ENCODE results near the gene PLCB1. TPM values are rescaled to one million over a fixed set of nuclear protein-coding genes. Genes with fewer than 3 reads are reported as not detected.

Gene PLCB1
- total and polyA plus RNA-seq, 2 experiments from 2014 or later, result 14.9 to 20.7 TPM

DNA sequence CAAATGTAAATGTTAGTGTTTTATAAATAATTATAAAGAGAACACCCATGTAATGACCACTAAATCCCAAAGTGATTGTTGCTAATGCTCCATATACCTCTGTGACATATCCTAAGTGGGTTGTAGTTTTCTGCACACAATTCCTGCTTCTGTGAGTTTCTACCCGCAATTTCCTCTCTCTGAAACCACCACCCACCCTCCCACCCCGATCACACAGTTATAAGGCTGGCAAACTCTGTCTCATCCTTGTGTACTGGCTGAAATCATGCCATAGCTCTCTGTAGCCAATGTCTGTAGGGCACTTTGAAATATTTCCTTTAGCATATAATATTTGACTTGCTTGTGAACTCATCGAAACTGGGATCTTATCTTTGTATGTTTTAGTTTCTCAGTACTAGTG lies 236.6 kb downstream of the PLCB1 start:
- ATAC-seq (no peak), DNase-seq (ENCODE audit: low spot score) (no peak)
- no peaks in the 10 kb centered on the region for H3K4me1 ChIP-seq (ENCODE audit: insufficient read depth)
- H3K4me2 ChIP-seq, result no peak overlapping the region
- H3K79me2 ChIP-seq (replicated peaks; ENCODE audit: insufficient read depth), result no peaks in the 10 kb centered on the region
- TF ChIP-seq CREB1 (CRISPR knock-in tag; IDR thresholded peaks at IDR 0.05; ENCODE audit: low read depth) (no peak), JUNB (IDR thresholded peaks at IDR 0.05; ENCODE audit: unreplicated experiment) (no peak), STAT1 (IDR thresholded peaks at IDR 0.05; ENCODE audit: unreplicated experiment) (no peak), POLR2AphosphoS5 (IDR thresholded peaks at IDR 0.05; ENCODE audit: low read depth) (no peak), ZNF114 (CRISPR knock-in tag; IDR thresholded peaks at IDR 0.05) (no peak), EZH2phosphoT487 (IDR thresholded peaks at IDR 0.05; ENCODE audit: unreplicated experiment) (no peak), EZH2 (IDR thresholded peaks at IDR 0.05; ENCODE audit: low read depth, unreplicated experiment) (no peak), ZNF331 (CRISPR knock-in tag; IDR thresholded peaks at IDR 0.05; ENCODE audit: low read depth) (no peak), NANOG (IDR thresholded peaks at IDR 0.05; ENCODE audit: borderline replicate concordance) (no peak)
- TF ChIP-seq, protein P1, sequence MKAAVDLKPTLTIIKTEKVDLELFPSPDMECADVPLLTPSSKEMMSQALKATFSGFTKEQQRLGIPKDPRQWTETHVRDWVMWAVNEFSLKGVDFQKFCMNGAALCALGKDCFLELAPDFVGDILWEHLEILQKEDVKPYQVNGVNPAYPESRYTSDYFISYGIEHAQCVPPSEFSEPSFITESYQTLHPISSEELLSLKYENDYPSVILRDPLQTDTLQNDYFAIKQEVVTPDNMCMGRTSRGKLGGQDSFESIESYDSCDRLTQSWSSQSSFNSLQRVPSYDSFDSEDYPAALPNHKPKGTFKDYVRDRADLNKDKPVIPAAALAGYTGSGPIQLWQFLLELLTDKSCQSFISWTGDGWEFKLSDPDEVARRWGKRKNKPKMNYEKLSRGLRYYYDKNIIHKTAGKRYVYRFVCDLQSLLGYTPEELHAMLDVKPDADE (IDR thresholded peaks at IDR 0.05), result no peak
- TF ChIP-seq, protein P2, sequence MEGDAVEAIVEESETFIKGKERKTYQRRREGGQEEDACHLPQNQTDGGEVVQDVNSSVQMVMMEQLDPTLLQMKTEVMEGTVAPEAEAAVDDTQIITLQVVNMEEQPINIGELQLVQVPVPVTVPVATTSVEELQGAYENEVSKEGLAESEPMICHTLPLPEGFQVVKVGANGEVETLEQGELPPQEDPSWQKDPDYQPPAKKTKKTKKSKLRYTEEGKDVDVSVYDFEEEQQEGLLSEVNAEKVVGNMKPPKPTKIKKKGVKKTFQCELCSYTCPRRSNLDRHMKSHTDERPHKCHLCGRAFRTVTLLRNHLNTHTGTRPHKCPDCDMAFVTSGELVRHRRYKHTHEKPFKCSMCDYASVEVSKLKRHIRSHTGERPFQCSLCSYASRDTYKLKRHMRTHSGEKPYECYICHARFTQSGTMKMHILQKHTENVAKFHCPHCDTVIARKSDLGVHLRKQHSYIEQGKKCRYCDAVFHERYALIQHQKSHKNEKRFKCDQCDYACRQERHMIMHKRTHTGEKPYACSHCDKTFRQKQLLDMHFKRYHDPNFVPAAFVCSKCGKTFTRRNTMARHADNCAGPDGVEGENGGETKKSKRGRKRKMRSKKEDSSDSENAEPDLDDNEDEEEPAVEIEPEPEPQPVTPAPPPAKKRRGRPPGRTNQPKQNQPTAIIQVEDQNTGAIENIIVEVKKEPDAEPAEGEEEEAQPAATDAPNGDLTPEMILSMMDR (conservative IDR thresholded peaks at IDR 0.05; ENCODE audit: low read depth in 2 of 2), result no peak
- TF ChIP-seq, protein P3, sequence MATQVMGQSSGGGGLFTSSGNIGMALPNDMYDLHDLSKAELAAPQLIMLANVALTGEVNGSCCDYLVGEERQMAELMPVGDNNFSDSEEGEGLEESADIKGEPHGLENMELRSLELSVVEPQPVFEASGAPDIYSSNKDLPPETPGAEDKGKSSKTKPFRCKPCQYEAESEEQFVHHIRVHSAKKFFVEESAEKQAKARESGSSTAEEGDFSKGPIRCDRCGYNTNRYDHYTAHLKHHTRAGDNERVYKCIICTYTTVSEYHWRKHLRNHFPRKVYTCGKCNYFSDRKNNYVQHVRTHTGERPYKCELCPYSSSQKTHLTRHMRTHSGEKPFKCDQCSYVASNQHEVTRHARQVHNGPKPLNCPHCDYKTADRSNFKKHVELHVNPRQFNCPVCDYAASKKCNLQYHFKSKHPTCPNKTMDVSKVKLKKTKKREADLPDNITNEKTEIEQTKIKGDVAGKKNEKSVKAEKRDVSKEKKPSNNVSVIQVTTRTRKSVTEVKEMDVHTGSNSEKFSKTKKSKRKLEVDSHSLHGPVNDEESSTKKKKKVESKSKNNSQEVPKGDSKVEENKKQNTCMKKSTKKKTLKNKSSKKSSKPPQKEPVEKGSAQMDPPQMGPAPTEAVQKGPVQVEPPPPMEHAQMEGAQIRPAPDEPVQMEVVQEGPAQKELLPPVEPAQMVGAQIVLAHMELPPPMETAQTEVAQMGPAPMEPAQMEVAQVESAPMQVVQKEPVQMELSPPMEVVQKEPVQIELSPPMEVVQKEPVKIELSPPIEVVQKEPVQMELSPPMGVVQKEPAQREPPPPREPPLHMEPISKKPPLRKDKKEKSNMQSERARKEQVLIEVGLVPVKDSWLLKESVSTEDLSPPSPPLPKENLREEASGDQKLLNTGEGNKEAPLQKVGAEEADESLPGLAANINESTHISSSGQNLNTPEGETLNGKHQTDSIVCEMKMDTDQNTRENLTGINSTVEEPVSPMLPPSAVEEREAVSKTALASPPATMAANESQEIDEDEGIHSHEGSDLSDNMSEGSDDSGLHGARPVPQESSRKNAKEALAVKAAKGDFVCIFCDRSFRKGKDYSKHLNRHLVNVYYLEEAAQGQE (IDR thresholded peaks at IDR 0.05; ENCODE audit: unreplicated experiment), result no peak
- TF ChIP-seq, protein P4, sequence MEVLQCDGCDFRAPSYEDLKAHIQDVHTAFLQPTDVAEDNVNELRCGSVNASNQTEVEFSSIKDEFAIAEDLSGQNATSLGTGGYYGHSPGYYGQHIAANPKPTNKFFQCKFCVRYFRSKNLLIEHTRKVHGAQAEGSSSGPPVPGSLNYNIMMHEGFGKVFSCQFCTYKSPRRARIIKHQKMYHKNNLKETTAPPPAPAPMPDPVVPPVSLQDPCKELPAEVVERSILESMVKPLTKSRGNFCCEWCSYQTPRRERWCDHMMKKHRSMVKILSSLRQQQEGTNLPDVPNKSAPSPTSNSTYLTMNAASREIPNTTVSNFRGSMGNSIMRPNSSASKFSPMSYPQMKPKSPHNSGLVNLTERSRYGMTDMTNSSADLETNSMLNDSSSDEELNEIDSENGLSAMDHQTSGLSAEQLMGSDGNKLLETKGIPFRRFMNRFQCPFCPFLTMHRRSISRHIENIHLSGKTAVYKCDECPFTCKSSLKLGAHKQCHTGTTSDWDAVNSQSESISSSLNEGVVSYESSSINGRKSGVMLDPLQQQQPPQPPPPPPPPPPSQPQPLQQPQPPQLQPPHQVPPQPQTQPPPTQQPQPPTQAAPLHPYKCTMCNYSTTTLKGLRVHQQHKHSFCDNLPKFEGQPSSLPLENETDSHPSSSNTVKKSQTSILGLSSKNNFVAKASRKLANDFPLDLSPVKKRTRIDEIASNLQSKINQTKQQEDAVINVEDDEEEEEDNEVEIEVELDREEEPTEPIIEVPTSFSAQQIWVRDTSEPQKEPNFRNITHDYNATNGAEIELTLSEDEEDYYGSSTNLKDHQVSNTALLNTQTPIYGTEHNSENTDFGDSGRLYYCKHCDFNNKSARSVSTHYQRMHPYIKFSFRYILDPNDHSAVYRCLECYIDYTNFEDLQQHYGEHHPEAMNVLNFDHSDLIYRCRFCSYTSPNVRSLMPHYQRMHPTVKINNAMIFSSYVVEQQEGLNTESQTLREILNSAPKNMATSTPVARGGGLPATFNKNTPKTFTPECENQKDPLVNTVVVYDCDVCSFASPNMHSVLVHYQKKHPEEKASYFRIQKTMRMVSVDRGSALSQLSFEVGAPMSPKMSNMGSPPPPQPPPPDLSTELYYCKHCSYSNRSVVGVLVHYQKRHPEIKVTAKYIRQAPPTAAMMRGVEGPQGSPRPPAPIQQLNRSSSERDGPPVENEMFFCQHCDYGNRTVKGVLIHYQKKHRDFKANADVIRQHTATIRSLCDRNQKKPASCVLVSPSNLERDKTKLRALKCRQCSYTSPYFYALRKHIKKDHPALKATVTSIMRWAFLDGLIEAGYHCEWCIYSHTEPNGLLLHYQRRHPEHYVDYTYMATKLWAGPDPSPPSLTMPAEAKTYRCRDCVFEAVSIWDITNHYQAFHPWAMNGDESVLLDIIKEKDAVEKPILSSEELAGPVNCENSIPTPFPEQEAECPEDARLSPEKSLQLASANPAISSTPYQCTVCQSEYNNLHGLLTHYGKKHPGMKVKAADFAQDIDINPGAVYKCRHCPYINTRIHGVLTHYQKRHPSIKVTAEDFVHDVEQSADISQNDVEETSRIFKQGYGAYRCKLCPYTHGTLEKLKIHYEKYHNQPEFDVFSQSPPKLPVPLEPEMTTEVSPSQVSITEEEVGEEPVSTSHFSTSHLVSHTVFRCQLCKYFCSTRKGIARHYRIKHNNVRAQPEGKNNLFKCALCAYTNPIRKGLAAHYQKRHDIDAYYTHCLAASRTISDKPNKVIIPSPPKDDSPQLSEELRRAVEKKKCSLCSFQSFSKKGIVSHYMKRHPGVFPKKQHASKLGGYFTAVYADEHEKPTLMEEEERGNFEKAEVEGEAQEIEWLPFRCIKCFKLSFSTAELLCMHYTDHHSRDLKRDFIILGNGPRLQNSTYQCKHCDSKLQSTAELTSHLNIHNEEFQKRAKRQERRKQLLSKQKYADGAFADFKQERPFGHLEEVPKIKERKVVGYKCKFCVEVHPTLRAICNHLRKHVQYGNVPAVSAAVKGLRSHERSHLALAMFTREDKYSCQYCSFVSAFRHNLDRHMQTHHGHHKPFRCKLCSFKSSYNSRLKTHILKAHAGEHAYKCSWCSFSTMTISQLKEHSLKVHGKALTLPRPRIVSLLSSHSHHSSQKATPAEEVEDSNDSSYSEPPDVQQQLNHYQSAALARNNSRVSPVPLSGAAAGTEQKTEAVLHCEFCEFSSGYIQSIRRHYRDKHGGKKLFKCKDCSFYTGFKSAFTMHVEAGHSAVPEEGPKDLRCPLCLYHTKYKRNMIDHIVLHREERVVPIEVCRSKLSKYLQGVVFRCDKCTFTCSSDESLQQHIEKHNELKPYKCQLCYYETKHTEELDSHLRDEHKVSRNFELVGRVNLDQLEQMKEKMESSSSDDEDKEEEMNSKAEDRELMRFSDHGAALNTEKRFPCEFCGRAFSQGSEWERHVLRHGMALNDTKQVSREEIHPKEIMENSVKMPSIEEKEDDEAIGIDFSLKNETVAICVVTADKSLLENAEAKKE (CRISPR knock-in tag; IDR thresholded peaks at IDR 0.05), result no peak
- no peak overlapping the region for H3K27ac ChIP-seq (ENCODE audit: low read depth)
- no peak overlapping the region for H3K4me3 ChIP-seq
- H3K9me3 Mint-ChIP-seq, result no peaks in the 10 kb centered on the region
- no peaks in the 10 kb centered on the region for H3K27me3 ChIP-seq (ENCODE audit: insufficient read depth)
- no peaks in the 10 kb centered on the region for H3K9me2 ChIP-seq (ENCODE audit: insufficient read depth)
- H4K20me1 ChIP-seq (replicated peaks; ENCODE audit: insufficient read depth), result no peaks in the 10 kb centered on the region
- H3F3A ChIP-seq (replicated peaks; ENCODE audit: low read depth), result no peaks in the 10 kb centered on the region
- H3K27me3 Mint-ChIP-seq (ENCODE audit: insufficient read depth, low read depth, poor library complexity), result no peaks in the 10 kb centered on the region
- H3K36me3 ChIP-seq (ENCODE audit: insufficient read depth), result no peaks in the 10 kb centered on the region
- no peak overlapping the region for H3K27ac Mint-ChIP-seq
- H3K4me1 Mint-ChIP-seq, result no peaks in the 10 kb centered on the region
- H3K4me3 Mint-ChIP-seq, result no peak overlapping the region
- H2AFZ ChIP-seq, result no peak overlapping the region
- H3K36me3 Mint-ChIP-seq (ENCODE audit: low read depth), result no peaks in the 10 kb centered on the region
